Measurements from ENCODE around the gene KCNQ1. TPM values are rescaled to one million over a fixed set of nuclear protein-coding genes. Genes with fewer than 3 reads are reported as not detected.

The KCNQ1 gene
- total and polyA plus RNA-seq, 8 donors: 7.1 to 37.7 (median 9.9) TPM

- TF ChIP-seq CTCF (IDR thresholded peaks at IDR 0.05): no peak
- peaks cover 0 to 21% of the 10 kb centered on the region in 2 donors for H3K27me3 ChIP-seq
- ATAC-seq (peak; percentile 35), DNase-seq (peak in 2 of 4 donors; percentile 88)
- no peak overlapping the region for H3K4me3 ChIP-seq
- H3K36me3 ChIP-seq: no peaks in the 10 kb centered on the region
- no peak overlapping the region for H3K27ac ChIP-seq
- intact Hi-C loops (cut with DNase I): no loop called here
- peaks cover 20 to 37% of the 10 kb centered on the region in 2 donors for H3K4me1 ChIP-seq
- H3K9me3 ChIP-seq: no peaks in the 10 kb centered on the region
Observed at GRCh38 chr11:2890466-2891294, 445.9 kb downstream of the KCNQ1 start.

GRCh38 chr11:2891326-2892214, 446.8 kb downstream of the KCNQ1 start:
- peaks cover 20 to 32% of the 10 kb centered on the region in 2 donors for H3K4me1 ChIP-seq
- H3K27ac ChIP-seq: peak overlapping the region; percentile 73 to 74
- peak overlapping the region; percentile 34 to 39 for H3K4me3 ChIP-seq
- ATAC-seq: no peak
- H3K36me3 ChIP-seq: no peaks in the 10 kb centered on the region
- no peak for TF ChIP-seq CTCF (IDR thresholded peaks at IDR 0.05)
- intact Hi-C loops (cut with DNase I): no loop called here
- DNase-seq: no peak
- H3K27me3 ChIP-seq: peaks cover 0 to 16% of the 10 kb centered on the region in 2 donors
- no peaks in the 10 kb centered on the region for H3K9me3 ChIP-seq

GRCh38 chr11:2892215-2892966, 447.6 kb downstream of the KCNQ1 start:
- Histone ChIP-seq H3K4me3 (peak overlapping the region; percentile 34 to 39), H3K9me3 (no peaks in the 10 kb centered on the region), H3K4me1 (peaks cover 20 to 32% of the 10 kb centered on the region in 2 donors), H3K27ac (peak overlapping the region; percentile 73 to 74), H3K27me3 (peaks cover 0 to 8% of the 10 kb centered on the region in 2 donors), H3K36me3 (no peaks in the 10 kb centered on the region)
- TF ChIP-seq CTCF (IDR thresholded peaks at IDR 0.05): peak; percentile 85 to 94
- ATAC-seq (peak; percentile 73), DNase-seq (peak in 3 of 4 donors; percentile 61 to 80 (median 74))
- intact Hi-C loops (cut with DNase I): no loop called here

- no peak for TF ChIP-seq CTCF (IDR thresholded peaks at IDR 0.05)
- intact Hi-C loops (cut with DNase I): no loop called here
- peak overlapping the region; percentile 34 to 39 for H3K4me3 ChIP-seq
- H3K9me3 ChIP-seq: no peaks in the 10 kb centered on the region
- peak; percentile 13 for ATAC-seq
- peaks cover 20 to 38% of the 10 kb centered on the region in 2 donors for H3K4me1 ChIP-seq
- no peak for DNase-seq
- H3K27me3 ChIP-seq: peaks cover 0 to under 1% of the 10 kb centered on the region in 2 donors
- H3K36me3 ChIP-seq: no peaks in the 10 kb centered on the region
- peak overlapping the region; percentile 73 to 74 for H3K27ac ChIP-seq
Observed at GRCh38 chr11:2892967-2893528, 448.2 kb downstream of the KCNQ1 start.
